K562 (cell line): ENCODE results near the gene ARHGAP25. TPM values are rescaled to one million over a fixed set of nuclear protein-coding genes. Genes with fewer than 3 reads are reported as not detected.

Source experiments
- BACH1 ChIP-seq: fragments of 200-800 bp; sonication (Bioruptor generic); IDR thresholded peaks from 2 replicates; pipeline ENCODE4 v1.6.1; 2016; ENCODE audit warnings: missing genetic modification characterization, missing compliant biosample characterization
- BRD4 ChIP-seq: fragments of 200-600 bp; sonication (generic); IDR thresholded peaks from 2 replicates; pipeline ENCODE4 v1.6.1; 2017; ENCODE audit warnings: inconsistent platforms
- CBX8 ChIP-seq: fragments of 200-600 bp; sonication (generic); IDR thresholded peaks from 2 replicates; pipeline ENCODE4 v1.6.1; 2012; ENCODE audit warnings: borderline replicate concordance, mixed run types, low read depth, mild to moderate bottlenecking, moderate library complexity, mixed read lengths, low read length, control low read depth, inconsistent platforms; ENCODE audit not compliant: poor library complexity, severe bottlenecking; ENCODE audit errors: extremely low read depth
- ETV1 ChIP-seq: fragments of 450-650 bp; conservative IDR thresholded peaks from 2 replicates; pipeline ENCODE4 v1.6.1; 2016; ENCODE audit warnings: missing genetic modification characterization, control low read depth, low read depth, missing compliant biosample characterization
- FOSL1 ChIP-seq: fragments of 200-800 bp; sonication (Bioruptor generic); conservative IDR thresholded peaks from 2 replicates; pipeline ENCODE4 v1.6.1; 2016; ENCODE audit warnings: missing genetic modification characterization, missing compliant biosample characterization
- ID3 ChIP-seq, 2 experiments: fragments of 250-450 bp in 1 of 2; fragments of 450-650 bp in 1 of 2; sonication (Bioruptor Pico) in 1 of 2; IDR thresholded peaks; 2 replicates each; pipeline versions ENCODE4 v1.6.1 to v1.8.0; 2016 to 2021; ENCODE audit warnings: mild to moderate bottlenecking in 2 of 2, moderate library complexity in 2 of 2, missing compliant biosample characterization in 1 of 2, missing genetic modification characterization in 1 of 2
- IFI16 ChIP-seq: fragments of 250-450 bp; sonication (Bioruptor Pico); IDR thresholded peaks from 2 replicates; pipeline ENCODE4 v2.1.2; 2022; ENCODE audit warnings: mild to moderate bottlenecking, inconsistent platforms
- ILK ChIP-seq: fragments of 450-650 bp; IDR thresholded peaks from 2 replicates; pipeline ENCODE4 v1.6.1; 2016; ENCODE audit warnings: missing genetic modification characterization, low read depth, mild to moderate bottlenecking, missing compliant biosample characterization, moderate library complexity, borderline replicate concordance
- MAZ ChIP-seq, 2 experiments: fragments of 450-650 bp in 1 of 2; sonication (generic) in 1 of 2; formaldehyde crosslinking; IDR thresholded peaks in 1 of 2; conservative IDR thresholded peaks in 1 of 2; 2 replicates each; pipeline versions ENCODE4 v1.4.0 to v1.5.0; 2020; ENCODE audit warnings: mild to moderate bottlenecking in 1 of 2, missing genetic modification reagents in 1 of 2
- NR2F6 ChIP-seq: fragments of 450-650 bp; formaldehyde crosslinking; IDR thresholded peaks from 2 replicates; pipeline ENCODE4 v1.4.0; 2020; ENCODE audit warnings: mild to moderate bottlenecking
- PKNOX1 ChIP-seq: fragments of 450-650 bp; IDR thresholded peaks from 2 replicates; pipeline ENCODE4 v1.6.1; 2016
- POLR2AphosphoS5 ChIP-seq: IDR thresholded peaks from 2 replicates; pipeline ENCODE4 v1.6.1; 2011; ENCODE audit warnings: mild to moderate bottlenecking, low read depth, low read length, moderate library complexity; ENCODE audit not compliant: control insufficient read depth, insufficient read depth
- SMAD4 ChIP-seq: fragments of 250-450 bp; sonication (Bioruptor Pico); conservative IDR thresholded peaks from 2 replicates; pipeline ENCODE4 v1.8.0; 2021; ENCODE audit warnings: inconsistent platforms, mild to moderate bottlenecking, moderate library complexity
- SMARCE1 ChIP-seq: fragments of 450-650 bp; IDR thresholded peaks from 2 replicates; pipeline ENCODE4 v1.7.1; 2016; ENCODE audit warnings: mild to moderate bottlenecking
- STAG1 ChIP-seq: sonication (generic); formaldehyde crosslinking; IDR thresholded peaks from 2 replicates; pipeline ENCODE4 v1.5.0; 2020; ENCODE audit warnings: missing genetic modification reagents, borderline replicate concordance
- ZBTB43 ChIP-seq: sonication (generic); formaldehyde crosslinking; IDR thresholded peaks from 2 replicates; pipeline ENCODE4 v1.8.0; 2023; ENCODE audit warnings: mild to moderate bottlenecking, missing genetic modification reagents
- ZC3H8 ChIP-seq: fragments of 450-650 bp; IDR thresholded peaks from 2 replicates; pipeline ENCODE4 v1.6.1; 2017
- ZNF134 ChIP-seq: fragments of 250-450 bp; sonication (Bioruptor Pico); conservative IDR thresholded peaks from 2 replicates; pipeline ENCODE4 v1.4.0; 2020
- ZNF583 ChIP-seq: fragments of 250-450 bp; sonication (Bioruptor Pico); IDR thresholded peaks from 2 replicates; pipeline ENCODE4 v1.4.0; 2020
- ZNF592 ChIP-seq: fragments of 450-650 bp; IDR thresholded peaks from 2 replicates; pipeline ENCODE4 v1.6.1; 2017; ENCODE audit warnings: antibody characterized with exemption, mild to moderate bottlenecking
- ZNF696 ChIP-seq: fragments of 250-450 bp; sonication (Bioruptor Pico); conservative IDR thresholded peaks from 2 replicates; pipeline ENCODE4 v1.4.0; 2020; ENCODE audit warnings: mild to moderate bottlenecking, moderate library complexity
- ZNF780A ChIP-seq: fragments of 250-450 bp; sonication (Bioruptor Pico); IDR thresholded peaks from 2 replicates; pipeline ENCODE4 v1.5.0; 2021; ENCODE audit warnings: mild to moderate bottlenecking
- polyA plus RNA-seq, 8 experiments: library from polyadenylated mRNA; depleted of rRNA in 4 of 8; stranded (reverse) in 5 of 8; unstranded in 3 of 8; fragments of >200 nt; fragmentation: Nextera tagmentation in 2 of 8; fragmentation: Illumina TruSeq in 1 of 8; extraction: Ambion mirVana in 2 of 8; extraction: Trizol in 1 of 8; gene quantifications; 2 replicates each; pipeline versions ENCODE4 v1.2.1 to v1.2.3, GENCODE V29; 2011 to 2014; ENCODE audit warnings: inconsistent platforms in 1 of 8, missing spikeins in 1 of 8
- total RNA-seq, 7 experiments: library from RNA; depleted of rRNA in 6 of 7; stranded (reverse); fragments of >200 nt in 6 of 7; fragmentation: Illumina TruSeq in 2 of 7; extraction: Trizol in 2 of 7; gene quantifications; 2 replicates each; pipeline versions ENCODE4 v1.2.1 to v1.2.3, GENCODE V29; 2011 to 2021; ENCODE audit warnings: low replicate concordance in 1 of 7

Gene ARHGAP25
- total and polyA plus RNA-seq, 9 of the 15 experiments (the other 6 are each of a cell fraction or from before 2014, with no cell fraction given), result 4.9 to 14.8 (median 10.7) TPM

DNA sequence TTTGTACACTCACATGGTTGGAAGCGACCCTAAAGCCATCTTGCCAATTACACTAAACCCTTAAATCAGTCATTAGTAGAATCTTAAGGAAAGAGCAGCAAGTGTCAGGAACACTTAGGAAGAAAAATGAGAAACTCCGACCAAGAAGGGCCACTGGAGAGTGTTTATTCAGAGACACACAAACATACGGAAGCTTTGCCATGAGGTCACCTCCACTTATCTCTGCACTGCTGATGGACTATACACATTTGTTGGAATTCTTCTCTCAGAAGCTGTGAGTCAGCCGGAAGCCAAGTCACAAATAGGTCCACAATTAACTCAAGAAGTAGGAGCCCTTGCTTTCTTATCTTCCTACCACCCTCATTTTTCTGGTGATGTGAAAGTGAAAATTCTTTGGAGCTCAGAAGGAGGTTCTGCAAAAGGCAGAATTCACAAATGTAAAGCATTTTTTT is 115.0 kb downstream of the ARHGAP25 start (continued):
- TF ChIP-seq BACH1 (tag), result peak; percentile 87; the same call in 1 of the 2 replicates
- peak in 1 of 2 experiments; percentile 55; a peak in 2 of 4 replicates for TF ChIP-seq MAZ (CRISPR knock-in tag; conservative IDR thresholded peaks at IDR 0.05 in 1 of 2, IDR thresholded peaks at IDR 0.05 in 1 of 2)
- TF ChIP-seq CBX8, result no peak
- no peak for TF ChIP-seq ZNF134 (CRISPR knock-in tag)
- TF ChIP-seq ID3 (CRISPR knock-in tag; IDR thresholded peaks at IDR 0.05), result no peak
- TF ChIP-seq ID3 (tag; IDR thresholded peaks at IDR 0.05), result no peak
- no peak for TF ChIP-seq POLR2AphosphoS5
- TF ChIP-seq ZBTB43 (CRISPR knock-in tag), result no peak
- TF ChIP-seq FOSL1 (tag), result peak; percentile 97
- TF ChIP-seq ILK (tag), result 0 out of 2 replicates have a peak, but pooled peaks have one; percentile 3
- TF ChIP-seq BRD4, result no peak
- peak; percentile 85 for TF ChIP-seq ZNF592
- TF ChIP-seq ETV1 (tag), result peak; percentile 99
- TF ChIP-seq SMAD4 (CRISPR knock-in tag), result 0 out of 2 replicates have a peak, but pooled peaks have one; percentile 6
- TF ChIP-seq ZNF696 (CRISPR knock-in tag), result no peak
- TF ChIP-seq NR2F6 (CRISPR knock-in tag), result no peak
- peak; percentile 96 for TF ChIP-seq SMARCE1
- no peak for TF ChIP-seq PKNOX1
- TF ChIP-seq ZC3H8, result no peak
- no peak for TF ChIP-seq ZNF780A (CRISPR knock-in tag)
- no peak for TF ChIP-seq IFI16 (CRISPR knock-in tag)
- no peak for TF ChIP-seq ZNF583 (CRISPR knock-in tag)
- TF ChIP-seq STAG1 (CRISPR knock-in tag), result no peak
